COLO829 (cell line): ENCODE measurements around the gene BBX.

ENCODE experiments used
- DNase-seq: peaks from one replicate; pipeline ENCODE4 v3.0.0; 2012; ENCODE audit warnings: low spot score

The BBX gene

GRCh38 chr3:107600780-107601179, 78.0 kb downstream of the BBX start:
- DNase-seq, result no peak

DNA sequence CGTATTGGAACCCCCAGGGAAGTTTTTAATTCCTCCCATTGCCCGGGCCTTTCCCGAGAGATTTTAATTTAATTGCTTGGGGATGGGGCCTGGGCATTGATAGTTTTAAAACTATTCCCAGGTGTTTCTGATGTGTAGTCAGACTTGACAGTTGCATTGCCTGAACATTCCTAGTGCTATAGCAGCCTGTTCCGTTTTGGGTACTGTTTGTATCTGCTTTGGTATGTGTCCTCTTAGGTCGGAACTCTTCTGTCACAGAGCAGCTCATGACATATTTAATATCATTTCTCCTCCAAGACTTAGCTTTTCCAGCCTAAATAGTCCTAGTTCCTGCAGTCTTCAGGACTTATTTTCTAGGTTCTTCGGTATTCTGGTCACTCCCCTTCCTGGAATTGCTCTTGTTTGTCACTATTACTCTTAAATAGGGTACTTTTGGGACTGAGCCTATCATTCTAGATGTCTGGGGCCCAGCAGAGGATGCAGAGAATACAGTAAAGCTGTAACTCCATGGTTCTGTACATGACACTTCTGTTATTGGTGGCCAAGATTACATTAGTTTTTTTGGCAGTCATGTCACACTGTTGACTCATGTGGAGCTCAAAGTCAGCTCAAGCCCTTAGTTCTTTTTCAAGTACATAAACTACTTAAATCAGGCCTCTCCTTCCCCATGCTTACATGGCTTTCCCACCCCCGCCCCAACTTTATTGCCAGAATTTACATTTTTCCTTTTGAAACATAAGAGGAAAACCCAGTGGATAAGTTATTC, 81.5 kb downstream of the BBX start:
- DNase-seq, result no peak

GRCh38 chr3:107611775-107612469, 89.2 kb downstream of the BBX start:
- no peak for DNase-seq

GRCh38 chr3:107612664-107613084, 89.9 kb downstream of the BBX start:
- DNase-seq, result no peak

DNA sequence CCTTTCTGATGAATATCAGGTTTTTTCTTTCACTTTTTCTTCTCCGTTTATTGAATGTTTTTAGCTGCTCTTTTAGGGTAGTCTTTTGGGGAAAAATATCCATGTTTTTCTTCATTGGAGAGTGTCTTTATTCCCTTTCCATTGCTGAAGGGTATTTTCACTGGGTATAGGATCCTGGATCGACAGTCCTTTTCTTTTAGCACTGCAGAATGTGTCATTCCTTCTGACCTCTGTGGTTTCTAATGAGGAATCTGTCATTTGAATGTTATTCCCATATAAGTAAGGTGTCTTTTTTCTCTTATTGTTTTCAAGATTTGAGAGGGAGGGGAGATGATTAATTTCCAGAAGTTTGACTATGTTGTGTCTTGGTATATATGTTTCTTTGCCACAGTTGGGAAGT, 96.8 kb downstream of the BBX start:
- no peak for DNase-seq

- DNase-seq, result no peak
Measured at GRCh38 chr3:107620534-107620933, 97.8 kb downstream of the BBX start.

- no peak for DNase-seq
Measured at GRCh38 chr3:107621465-107621864, 98.7 kb downstream of the BBX start.

GRCh38 chr3:107627962-107628542, 105.3 kb downstream of the BBX start:
- DNase-seq, result no peak

- no peak for DNase-seq
Measured at GRCh38 chr3:107629566-107629965, 106.8 kb downstream of the BBX start.

DNA sequence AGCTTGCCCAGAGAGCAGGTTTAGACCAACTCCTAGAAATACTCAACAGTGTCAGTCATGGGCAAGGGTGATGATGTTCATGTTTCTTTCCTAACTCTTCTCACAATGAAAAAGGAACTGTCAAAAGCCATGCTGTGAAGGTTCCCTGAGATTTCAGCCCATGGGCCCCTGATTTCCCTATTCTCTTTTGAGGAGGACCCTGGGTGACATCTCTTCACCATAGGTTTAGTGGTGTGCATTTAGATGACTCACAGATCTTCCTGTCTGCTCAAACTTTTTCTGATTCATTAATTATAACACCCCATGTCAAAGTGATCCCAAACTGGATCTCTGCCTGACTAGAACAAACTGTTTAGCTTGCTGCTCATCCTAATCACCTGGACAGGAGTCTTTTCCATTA, 108.0 kb downstream of the BBX start:
- no peak for DNase-seq

- DNase-seq, result no peak
Measured at GRCh38 chr3:107632576-107632975, 109.8 kb downstream of the BBX start.

- DNase-seq, result no peak
Measured at GRCh38 chr3:107633327-107634098, 110.8 kb downstream of the BBX start.

DNA sequence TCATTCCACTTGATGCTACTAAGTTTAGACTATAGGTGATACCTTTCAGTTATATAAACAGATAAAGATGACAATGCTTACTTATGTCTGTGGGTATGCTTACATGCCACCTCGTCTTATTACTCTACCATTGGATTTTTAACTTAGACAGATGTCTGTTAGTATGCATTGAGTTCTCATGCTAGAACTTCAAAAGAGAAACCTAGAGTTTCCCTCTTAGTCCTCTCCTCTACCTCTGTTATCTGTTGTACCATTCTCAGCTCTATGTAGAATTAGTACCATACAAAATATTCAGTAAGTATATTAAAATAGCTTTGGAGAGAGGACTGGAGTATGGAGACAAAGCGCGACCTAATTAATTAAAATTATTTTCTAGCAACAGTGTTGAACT, 111.3 kb downstream of the BBX start:
- DNase-seq, result no peak

- no peak for DNase-seq
Measured at GRCh38 chr3:107637416-107638183, 114.8 kb downstream of the BBX start.

- DNase-seq, result no peak
Measured at GRCh38 chr3:107641572-107642307, 119.0 kb downstream of the BBX start.

GRCh38 chr3:107643038-107643883, 120.5 kb downstream of the BBX start:
- no peak for DNase-seq

GRCh38 chr3:107644631-107645030, 121.9 kb downstream of the BBX start:
- DNase-seq, result peak; percentile 8

DNA sequence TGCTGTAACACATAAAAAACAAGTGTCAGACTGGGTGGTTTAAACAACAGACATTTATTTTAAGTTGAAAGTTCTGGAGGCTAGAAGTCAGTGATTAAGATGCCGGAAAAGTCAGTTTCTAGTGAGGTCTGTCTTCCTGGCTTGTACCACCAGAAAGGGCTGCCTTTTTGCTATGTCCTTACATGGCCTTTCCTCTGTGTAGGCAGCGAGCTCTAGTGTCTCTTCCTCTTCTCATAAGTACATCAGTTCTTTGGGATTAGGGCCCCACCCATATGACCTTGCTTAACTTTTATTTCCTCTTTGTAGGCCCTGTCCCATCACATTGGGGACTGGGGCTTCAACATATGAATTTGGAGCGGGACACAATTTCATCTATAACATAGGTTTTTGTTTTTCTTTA, 128.0 kb downstream of the BBX start:
- DNase-seq, result no peak

DNA sequence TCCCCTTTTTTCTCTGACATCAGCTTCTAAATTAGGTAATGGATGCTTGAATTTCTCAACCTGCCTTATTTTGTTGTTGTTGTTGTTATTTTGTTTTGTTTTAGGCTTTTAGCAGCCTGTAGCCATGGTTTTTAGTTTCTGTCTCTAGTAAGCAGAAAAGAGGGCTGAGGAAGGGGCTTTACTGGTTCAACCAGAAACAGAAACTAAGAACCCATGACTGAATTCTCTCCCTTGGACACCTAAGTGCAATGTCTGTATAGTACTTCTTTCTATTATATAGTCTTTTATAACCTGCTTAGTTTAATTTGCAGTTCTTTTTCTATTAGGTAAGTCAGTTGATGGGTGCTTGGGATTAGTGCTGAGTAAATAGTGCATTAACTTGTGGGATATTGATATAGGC, 129.0 kb downstream of the BBX start:
- DNase-seq, result no peak

DNA sequence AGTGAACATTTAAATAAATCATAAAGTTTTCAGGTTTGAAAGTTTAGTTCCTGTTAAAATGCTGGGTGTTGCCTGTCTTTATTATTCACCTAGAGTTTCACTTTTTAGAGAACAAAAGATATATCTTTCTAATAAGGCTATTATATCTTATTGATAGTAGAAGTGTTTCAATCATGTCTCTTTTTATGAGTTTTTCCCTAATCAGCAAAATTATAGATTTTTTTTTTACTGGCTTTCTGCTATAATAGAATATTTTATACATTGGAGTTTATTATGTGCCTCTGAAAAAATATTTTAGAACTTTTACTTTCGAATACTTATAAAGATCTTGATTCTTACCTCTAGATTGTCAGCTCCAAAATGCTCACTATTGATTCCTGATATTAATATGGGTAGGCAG, 131.5 kb downstream of the BBX start:
- DNase-seq, result no peak
